Omental fat pad (tissue), 4 donors: ENCODE measurements around the gene ANKRD63. TPM values are rescaled to one million over a fixed set of nuclear protein-coding genes. Genes with fewer than 3 reads are reported as not detected.
A peak's percentile ranks its signal among the peaks of the same experiment; 100 is the strongest.

Source experiments
- ATAC-seq: fragments of 150-250 bp; one replicate; pipeline ENCODE4 v1.9.1; 2016; ENCODE audit warnings: mild to moderate bottlenecking, moderate library complexity; ENCODE audit not compliant: low FRiP score
- DNase-seq: peaks from one replicate; pipeline ENCODE4 v3.0.0-alpha.2; 2019; ENCODE audit warnings: low spot score
- CTCF ChIP-seq, 3 donors: fragments of 450-650 bp; IDR thresholded peaks; one replicate each; pipeline ENCODE4 v1.5.1; 2016 to 2017; ENCODE audit warnings: antibody characterized with exemption in 3 of 3, mild to moderate bottlenecking in 3 of 3, moderate library complexity in 2 of 3
- total RNA-seq, 4 donors: library from RNA; depleted of rRNA; stranded (reverse); fragments of >200 nt; gene quantifications; one replicate each; pipeline ENCODE4 v1.1.0, GENCODE V29; 2016

The ANKRD63 gene
- total RNA-seq, 4 donors from 2014 or later, result not detected

GRCh38 chr15:40249477-40250303, 33.2 kb downstream of the ANKRD63 start:
- no peak for ATAC-seq
- TF ChIP-seq CTCF (IDR thresholded peaks at IDR 0.05), result no peak
- DNase-seq, result no peak

GRCh38 chr15:40248006-40248783, 34.7 kb downstream of the ANKRD63 start:
- DNase-seq (no peak), ATAC-seq (no peak)
- TF ChIP-seq CTCF (IDR thresholded peaks at IDR 0.05), result no peak

- no peak for TF ChIP-seq CTCF (IDR thresholded peaks at IDR 0.05)
- DNase-seq, result no peak
Observed at GRCh38 chr15:40247406-40247971, 35.4 kb downstream of the ANKRD63 start.

GRCh38 chr15:40246496-40247280, 36.2 kb downstream of the ANKRD63 start:
- no peak for ATAC-seq
- DNase-seq, result no peak
- no peak for TF ChIP-seq CTCF (IDR thresholded peaks at IDR 0.05)

More at GRCh38 chr15:40247406-40247971, 35.4 kb downstream of the ANKRD63 start:
- ATAC-seq, result no peak

- TF ChIP-seq CTCF (IDR thresholded peaks at IDR 0.05), result no peak
- DNase-seq, result peak; percentile 8
- ATAC-seq, result no peak
Observed at GRCh38 chr15:40245666-40246450, 37.0 kb downstream of the ANKRD63 start.
